ENCODE data around the gene UBL4A.

UBL4A gene

DNA sequence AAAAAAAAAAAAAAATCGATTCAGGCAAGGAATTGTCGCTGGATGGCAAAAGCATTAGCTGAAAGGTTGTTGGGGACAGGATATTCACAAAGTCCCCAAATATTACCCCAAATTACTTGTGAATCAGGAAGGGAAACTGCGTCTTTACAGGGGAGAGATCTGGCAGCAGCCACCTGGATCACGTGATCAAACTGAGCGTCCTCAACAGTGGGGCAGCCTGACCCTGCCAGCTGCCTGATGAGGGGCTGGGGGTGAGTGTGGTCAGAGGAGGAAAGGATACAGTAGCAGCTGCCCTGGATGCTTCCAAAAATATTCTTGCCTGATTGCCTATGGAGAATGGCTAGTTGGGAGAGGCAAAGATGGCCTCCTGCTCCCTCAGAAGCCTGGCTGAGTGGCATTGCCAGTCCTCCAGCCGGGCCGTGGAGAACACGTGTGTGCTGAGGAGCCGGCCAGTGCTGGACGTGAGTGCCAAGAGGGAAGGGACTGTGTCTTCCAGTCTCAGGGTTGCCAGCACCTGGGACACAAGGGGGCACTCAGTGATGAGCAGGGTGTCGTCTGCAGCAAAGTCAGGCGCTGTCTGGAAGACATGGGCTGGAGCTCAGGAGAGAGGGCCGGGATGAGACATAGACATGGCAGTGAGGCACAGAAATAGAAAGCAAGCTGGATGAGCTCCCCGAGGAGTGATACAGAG, 4.4 kb downstream of the UBL4A start:
- no peak for DNase-seq

GRCh38 chrX:154481195-154481594, 5.2 kb downstream of the UBL4A start:
- no peak for DNase-seq

GRCh38 chrX:154478728-154479622, 7.4 kb downstream of the UBL4A start, which contains the start of gene LAGE3:
Gene LAGE3, minus strand, starts transcription at chrX:154479281. Its CDS starts 366 bp downstream, at chrX:154478915.
- DNase-seq: peak; percentile 87

DNA sequence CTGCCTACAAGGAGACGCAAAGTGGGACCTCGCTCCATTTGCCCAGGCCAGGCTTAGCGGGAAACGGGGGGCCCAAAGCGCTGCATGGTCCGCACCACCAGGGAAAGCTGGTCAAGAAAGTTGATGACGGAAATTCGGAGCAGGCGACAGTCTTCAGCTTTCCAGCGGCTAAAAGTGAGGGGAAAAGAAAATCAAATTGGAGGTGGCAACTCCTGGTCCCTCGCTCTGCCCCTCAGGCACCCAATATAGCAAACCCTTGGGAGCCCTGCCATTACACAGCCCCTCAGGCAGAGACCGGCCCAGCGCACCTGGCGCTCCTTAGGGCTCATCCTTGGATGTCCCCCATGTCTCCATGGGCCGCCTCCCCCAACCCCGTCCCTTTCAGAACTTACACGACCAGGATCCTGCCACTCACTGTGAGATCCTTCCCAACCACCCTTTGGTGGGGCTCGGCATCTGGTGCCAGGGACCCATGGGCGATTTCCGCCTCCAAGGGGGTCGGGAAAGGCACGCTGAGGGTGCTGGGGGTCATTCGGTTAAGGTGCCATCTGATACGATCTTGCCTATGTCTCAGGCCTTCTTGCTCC, 8.4 kb downstream of the UBL4A start:
- DNase-seq: no peak

- no peak for DNase-seq
Observed at GRCh38 chrX:154476821-154477220, 9.6 kb downstream of the UBL4A start.

DNA sequence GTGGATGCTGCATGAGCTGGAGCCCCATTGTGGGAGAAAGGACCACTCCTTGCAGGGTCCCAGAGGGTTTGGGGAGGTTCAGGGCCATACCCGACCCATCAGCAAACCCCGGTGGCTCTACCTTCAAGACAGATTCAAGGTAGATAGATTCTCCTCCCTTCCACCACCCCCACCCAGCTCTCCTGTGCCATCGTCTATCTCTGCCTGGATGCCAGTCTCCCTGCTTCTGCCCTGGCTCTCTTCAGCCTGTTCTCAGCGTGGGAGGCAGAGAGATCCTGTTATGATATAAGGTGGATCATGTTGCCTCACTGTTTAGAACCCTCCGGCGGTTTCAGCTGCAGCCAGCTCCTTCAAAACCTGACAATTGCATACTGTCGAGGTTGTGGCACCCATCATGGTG, 12.7 kb downstream of the UBL4A start:
- no peak for DNase-seq

DNA sequence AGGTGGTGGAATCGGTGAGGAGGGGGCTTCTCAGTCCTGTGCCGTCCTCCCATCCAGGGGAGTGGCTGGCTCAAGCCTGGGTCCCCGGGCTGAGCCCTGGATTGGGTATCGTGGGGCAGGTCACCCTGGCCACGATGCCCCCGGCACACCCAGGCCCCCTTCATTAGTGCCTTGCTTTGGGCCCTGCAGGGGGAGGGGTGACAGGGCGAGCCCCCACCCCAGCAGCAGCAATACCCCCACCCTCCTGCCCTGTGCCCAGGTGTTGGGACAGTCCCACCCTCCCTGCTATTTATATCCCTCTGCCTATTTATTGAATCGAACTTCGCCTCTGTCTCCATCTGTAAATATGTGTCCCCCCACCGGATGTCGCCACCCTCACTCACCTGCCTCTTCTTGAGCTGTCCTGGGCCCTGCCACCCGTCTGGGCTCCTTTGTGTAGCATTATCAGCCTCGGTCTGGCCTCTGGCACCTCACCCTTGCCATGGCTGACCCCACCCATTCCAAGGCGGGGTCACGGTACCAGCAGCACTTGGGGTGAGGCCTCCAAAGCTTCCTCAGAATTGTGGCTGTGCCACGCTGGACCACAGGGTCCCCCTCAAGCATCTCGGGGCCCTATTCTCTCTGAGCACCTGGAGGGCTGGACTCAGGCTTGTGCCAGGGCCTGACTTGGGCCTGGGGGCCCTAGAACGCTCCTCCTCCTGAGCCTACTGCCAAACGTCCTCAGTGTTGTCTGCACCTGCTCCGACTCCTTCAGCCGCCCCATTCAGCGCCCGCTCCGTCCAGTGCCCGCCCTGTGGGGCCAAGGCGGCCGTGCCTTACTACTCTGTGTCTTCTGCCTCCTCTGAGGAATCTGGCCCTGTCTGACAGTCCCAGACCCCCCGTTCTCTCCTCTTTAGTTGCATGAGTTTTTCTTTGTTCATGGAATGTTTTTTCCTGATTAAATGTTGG, 13.5 kb downstream of the UBL4A start:
- DNase-seq: no peak

GRCh38 chrX:154471839-154472684, 14.4 kb downstream of the UBL4A start:
- DNase-seq: no peak

DNA sequence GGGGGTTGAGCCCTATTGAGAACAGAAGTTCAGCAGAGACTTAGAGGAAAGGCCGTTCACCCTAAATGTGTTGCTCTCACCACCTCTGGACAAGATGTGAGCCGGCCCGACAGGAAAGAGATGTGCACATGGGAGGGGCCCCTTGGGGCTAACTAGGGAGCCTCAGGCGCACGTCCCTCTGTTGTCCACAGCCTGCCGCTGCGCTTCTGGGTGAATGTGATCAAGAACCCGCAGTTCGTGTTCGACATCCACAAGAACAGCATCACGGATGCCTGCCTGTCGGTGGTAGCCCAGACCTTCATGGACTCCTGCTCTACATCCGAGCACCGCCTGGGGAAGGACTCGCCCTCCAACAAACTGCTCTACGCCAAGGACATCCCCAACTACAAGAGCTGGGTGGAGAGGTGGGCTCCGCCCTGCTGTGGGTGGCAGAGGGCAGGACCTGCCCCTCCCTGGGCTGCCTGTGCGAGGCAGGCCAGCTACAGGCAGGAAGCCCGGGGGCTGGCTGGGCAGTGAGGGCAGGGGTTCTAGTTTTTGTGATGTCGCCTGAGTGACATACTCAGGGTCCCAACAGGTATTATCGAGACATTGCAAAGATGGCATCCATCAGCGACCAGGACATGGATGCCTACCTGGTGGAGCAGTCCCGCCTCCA, 15.4 kb downstream of the UBL4A start:
- no peak for DNase-seq

- no peak for DNase-seq
Observed at GRCh38 chrX:154470434-154470833, 16.0 kb downstream of the UBL4A start.

- no peak for DNase-seq
Observed at GRCh38 chrX:154469880-154470279, 16.5 kb downstream of the UBL4A start.

DNA sequence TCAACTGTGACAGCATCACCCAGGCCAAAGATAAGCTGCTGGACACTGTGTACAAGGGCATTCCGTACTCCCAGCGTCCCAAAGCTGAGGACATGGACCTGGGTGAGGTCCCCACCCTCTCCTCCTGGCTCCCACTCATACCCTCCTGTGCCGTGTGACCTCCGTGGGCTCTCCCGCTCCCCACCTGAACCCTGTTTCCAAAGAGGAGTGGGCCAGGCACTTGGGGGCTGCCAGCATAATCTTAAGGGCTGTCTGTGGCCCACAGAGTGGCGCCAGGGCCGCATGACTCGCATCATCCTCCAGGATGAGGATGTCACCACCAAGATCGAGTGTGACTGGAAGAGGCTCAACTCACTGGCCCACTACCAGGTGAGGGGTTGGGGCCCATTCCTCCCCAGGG, 17.3 kb downstream of the UBL4A start:
- DNase-seq: no peak

GRCh38 chrX:154468217-154468616, 18.2 kb downstream of the UBL4A start:
- no peak for DNase-seq

GRCh38 chrX:154467556-154467955, 18.9 kb downstream of the UBL4A start:
- no peak for DNase-seq

DNA sequence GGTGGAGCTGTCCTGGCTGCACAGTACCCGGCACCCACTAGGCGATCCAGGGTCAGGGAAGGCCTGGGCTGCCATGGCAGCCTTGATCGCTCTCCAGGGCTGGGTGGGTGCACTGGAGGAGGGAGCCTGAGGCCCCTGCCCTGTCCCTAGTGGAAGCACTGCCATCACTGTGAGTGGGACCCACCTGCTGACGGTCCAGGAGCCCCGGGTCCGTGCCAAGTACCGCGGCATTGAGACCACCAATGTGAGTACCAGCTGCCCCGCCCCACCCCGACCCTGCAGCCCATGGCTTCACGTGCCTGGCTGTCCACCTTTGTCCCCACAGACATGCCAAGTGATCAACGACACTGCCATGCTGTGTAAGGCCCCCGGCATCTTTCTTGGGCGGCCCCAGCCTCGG, 19.5 kb downstream of the UBL4A start:
- no peak for DNase-seq

DNA sequence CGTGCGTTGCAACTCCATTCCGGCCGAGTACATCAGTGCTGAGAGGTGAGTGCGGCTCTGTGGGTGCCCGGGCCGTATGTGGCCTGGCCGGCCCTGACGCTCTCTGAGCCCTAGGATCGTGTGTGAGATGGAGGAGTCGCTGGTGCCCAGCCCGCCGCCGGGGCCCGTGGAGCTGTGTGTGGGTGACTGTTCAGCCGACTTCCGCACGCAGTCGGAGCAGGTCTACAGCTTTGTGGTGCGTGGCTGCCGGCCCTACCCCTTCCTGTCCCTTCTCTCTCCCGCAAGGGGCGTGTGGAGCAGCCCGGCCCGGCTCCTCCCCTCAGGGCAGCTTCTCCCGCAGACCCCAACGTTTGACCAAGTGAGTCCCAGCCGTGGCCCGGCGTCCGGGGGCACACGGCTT, 20.4 kb downstream of the UBL4A start:
- DNase-seq: no peak

GRCh38 chrX:154465601-154466000, 20.8 kb downstream of the UBL4A start:
- no peak for DNase-seq

- no peak for DNase-seq
Observed at GRCh38 chrX:154464806-154465365, 21.5 kb downstream of the UBL4A start.

GRCh38 chrX:154463611-154464220, 22.7 kb downstream of the UBL4A start:
- no peak for DNase-seq

DNA sequence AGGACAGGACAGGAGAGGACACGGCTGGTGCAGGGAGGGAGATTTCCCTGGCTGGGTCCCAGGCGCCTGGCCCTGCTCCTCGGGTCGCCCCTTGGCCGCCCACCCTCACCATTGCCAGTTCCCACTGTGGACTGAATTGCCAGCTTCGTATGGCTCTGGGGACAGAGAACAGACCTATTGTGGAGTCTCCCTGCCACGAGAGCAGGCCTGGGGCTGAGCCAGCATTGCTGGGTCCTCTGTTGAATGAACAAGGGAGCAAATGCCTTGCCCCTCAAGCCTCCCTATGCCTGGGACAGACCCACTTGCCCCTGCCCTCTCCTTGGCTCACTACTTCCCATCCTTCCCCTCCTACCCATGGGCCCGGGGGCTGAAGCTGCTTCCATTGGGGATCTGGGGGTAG, 24.0 kb downstream of the UBL4A start:
- no peak for DNase-seq

All from effector CD8-positive, alpha-beta T cell (primary cell).